Measurements from ENCODE around the gene PDE7B.

- TF ChIP-seq POLR2AphosphoS5 (IDR thresholded peaks at IDR 0.05) (no peak), CTCF (IDR thresholded peaks at IDR 0.05 in 8 of 11, conservative IDR thresholded peaks at IDR 0.05 in 3 of 11) (no peak)
These were observed 69.2 kb downstream of the PDE7B start for GRCh38 chr6:135920689-135921088.
